KG1 (cell line): ENCODE data around the gene TMEM170B.

ENCODE experiments used
- DNase-seq: peaks from one replicate; lab custom pipeline; 2025; lab: John Stamatoyannopoulos, UW

The TMEM170B gene

DNA sequence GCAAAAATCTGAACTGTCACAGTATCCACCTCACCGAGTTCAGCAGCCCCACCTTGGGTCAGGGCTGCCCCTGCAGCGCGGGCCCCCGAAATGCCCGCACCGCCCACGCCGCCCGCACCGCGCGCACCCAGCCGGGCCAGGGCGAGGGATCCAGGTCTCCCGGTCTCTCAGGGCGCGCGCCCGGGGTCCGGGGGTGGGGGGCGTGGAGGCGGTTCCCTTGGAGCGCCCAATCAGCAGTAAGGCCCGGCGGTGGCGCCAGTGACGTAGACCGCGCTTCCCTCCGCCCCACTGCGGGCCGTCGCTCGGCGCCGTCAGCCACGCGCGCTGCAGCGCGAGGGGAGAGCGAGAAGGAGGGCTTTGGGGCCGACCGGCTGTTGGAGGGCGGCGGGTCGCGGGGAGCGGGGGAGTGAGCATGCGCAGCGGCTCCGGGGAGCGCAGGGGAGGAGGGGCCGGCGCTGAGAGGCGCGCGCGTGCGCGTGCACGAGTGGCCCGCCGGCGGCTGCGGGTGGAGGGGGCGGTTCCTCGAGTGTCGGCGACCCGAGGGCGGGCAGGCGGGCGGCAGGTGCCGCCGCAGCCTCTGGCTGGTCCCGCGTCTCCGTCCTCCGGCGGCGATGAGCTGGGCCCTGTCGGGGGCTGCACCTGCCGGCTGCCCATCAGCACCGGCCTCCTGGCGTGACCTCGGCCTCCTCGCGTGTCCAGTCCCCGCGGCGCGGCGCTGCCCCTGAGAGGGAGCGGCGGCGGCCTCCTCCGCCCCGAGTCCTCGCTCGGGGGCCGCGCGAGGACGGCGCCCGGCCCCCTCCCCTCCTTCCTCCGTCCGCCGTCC lies at the start of gene TMEM170B:
Gene TMEM170B, plus strand, starts transcription at position 521 of the 823 bp plus-strand sequence. CDS start 529 bp downstream, outside the sequence.
- peak; percentile 81 for DNase-seq

DNA sequence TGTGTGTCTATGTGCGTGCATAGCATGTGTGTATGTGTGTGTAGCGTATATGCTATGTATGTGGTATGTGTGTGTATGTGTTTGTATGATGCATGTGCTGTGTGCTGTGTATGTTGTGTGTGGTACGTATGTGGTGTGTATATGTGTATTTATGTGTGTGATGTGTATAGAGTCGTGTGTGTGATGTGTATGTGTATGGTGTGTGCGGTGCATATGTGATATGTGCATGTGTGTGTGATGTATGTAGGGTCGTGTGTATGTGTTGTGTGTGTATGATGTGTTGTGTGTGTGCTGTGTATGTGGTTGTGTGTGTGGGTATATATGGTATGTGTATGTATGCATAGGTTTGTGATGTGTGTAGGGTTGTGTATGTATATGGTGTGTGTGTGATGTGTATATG lies 46.6 kb upstream of the TMEM170B start:
- DNase-seq, result no peak

DNA sequence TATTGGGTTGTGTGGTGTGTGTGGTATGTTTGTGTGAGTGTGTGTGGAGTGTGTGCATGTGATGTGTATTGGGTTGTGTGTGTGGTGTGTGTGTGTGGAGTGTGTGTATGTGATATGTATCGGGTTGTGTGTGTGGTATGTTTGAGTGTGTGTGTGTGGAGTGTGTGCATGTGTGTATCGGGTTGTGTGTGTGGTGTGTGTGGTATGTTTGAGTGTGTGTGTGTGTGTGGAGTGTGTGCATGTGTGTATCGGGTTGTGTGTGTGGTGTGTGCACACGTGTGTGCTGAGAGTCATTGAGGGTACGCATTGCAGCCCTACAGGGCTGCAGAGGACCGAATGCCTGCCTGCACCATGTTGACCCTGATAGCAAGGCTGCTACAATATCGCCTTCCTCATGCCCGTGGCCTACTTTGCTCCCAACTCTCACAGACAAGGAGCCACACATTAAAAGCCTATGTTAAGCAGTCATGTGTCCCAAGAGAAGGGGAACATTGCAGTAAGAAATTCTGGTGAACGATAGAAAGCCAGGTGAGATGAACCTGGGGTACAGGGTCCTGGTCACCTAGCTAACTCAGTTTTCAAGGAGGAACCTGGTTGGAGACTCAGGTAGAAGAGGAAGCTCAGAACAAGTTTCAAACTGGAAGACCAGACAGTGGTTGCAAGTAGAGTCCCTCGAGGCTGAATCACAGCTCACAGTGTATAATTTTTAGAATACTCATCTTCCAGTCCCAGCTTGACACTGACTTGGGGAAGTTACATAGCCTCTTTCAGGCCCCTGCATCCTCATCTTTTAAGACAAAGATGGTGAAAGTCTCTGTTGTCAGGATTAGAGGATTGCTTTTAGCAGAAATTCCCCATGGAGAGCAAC lies 45.7 kb upstream of the TMEM170B start:
- no peak for DNase-seq

GRCh38 chr6:11492464-11493290 lies 44.9 kb upstream of the TMEM170B start:
- DNase-seq, result no peak

- DNase-seq, result no peak
These were observed 43.6 kb upstream of the TMEM170B start for GRCh38 chr6:11493974-11494373.

- no peak for DNase-seq
These were observed 42.6 kb upstream of the TMEM170B start for GRCh38 chr6:11494786-11495564.

DNA sequence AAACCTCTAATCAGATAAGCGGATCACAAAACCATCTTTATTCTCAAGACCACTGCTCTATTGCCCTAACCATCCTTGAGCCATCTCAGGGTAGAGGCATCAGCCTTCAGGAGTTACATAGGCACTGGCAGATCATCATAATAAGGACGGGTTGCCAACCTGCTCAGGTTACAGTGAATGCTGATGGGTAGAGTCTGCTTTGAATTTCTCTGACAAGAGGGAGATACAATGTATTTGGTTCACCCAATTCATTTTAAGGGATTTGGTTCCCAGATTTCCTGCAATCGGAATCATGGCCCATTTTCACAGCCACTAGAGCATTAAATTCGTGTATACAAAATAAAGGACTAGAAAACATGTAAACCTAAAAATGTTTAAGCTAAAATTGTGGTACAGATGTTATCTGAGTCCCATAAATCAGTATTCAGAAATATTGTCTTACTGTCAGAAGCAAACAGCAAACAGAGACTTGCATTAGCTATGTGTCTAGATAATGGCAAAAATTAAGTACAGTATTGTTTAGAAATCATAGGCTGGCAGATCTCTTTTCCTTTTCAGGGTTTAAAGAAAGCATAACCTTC lies 41.9 kb upstream of the TMEM170B start:
- no peak for DNase-seq

DNA sequence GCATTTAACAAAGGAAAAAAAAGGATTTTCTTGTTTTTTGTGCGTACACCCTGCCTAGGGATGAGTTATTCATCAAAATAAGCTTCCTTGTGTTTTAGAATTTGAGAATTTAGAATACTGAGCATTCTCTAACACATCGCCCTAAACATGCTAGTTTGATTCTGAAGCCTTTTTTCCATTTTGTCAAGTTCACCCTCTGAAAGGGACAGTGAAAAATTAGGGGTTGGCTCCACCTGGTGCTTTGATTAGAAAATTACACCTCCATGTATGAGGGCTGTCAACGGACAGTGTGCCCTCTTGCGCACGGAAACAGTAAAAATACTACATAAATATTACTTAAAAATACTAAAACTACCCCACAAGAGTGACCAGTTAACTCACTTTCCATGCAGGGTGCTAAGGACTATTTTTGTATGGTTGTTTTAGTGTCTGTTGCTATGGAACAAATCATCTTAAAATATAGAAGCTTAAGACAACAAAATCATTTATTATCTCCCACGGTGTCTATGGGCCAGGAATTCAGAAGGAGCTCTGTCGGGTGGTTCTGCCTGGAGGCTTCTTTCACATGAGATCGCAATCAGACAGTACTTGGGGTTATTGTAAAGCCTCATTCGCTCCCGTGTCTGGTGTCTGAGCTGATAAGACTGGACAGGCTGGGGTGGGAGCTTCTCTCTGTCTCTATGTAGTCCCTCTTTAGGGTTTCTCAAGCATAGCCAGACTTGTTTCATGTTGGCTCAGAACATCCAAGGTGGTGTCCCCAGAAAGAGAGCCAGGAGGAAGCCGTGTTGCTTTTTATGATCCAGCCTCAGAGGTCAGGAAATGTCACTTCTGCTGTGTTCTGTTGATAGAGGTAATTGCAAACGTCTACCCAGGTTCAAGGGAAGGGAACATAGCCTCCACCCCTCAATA lies 41.1 kb upstream of the TMEM170B start:
- peak; percentile 22 for DNase-seq

DNA sequence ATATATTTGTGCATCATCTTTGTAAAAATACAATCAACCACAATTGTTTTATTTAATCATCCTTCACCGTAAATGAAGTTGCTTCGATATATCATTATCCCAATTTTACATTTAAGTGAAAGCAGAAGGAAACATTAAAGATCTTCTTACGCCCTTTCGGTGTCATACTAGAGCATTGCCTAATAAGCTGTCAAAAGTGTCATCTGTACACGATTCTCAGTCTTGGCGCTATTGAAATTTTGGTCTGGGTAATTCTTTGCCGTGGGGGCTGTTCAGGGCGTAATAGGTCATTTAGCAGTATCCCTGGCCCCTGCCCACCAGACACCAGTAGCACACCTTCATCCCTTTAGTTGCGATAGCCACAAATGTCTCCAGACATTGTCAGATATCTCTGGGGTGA lies 40.4 kb upstream of the TMEM170B start:
- no peak for DNase-seq

DNA sequence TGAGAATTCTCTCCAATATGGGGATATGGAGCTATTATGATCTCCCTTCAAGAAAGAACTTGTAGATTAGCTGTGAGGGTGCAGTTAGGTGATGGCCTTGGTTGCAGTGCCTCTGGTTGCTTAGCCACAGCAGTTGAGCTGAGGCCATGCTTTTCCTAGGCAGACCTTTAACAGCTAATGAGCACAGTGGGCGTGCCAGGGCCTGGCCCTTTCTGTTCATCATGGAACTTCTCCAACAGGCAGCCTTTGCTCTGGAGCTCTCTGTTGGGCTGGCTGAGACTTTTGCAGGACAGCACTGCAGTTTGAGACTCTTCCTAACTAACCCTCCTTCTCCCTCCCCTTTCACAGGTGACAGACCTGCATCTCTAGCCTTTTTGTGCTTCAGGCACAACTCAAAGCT lies 39.7 kb upstream of the TMEM170B start:
- no peak for DNase-seq

DNA sequence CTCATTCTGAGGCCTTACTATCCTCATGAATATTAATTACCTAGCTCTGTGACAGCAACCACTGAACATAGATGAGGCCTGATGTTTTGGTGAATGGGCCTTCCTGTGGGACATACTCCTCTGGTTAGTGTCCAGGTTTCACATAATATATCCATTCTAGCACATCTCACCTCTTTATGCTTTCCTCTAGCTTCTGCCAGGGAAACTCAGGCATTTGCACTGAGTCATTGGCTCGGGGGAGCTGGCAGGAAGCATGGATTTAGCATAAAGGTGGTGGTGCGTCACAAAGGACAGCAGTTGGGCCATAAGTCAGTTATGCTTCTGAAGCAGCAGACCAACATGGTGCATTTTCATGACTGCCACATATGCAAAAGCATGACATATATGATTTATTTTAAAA lies 37.5 kb upstream of the TMEM170B start:
- DNase-seq, result no peak

DNA sequence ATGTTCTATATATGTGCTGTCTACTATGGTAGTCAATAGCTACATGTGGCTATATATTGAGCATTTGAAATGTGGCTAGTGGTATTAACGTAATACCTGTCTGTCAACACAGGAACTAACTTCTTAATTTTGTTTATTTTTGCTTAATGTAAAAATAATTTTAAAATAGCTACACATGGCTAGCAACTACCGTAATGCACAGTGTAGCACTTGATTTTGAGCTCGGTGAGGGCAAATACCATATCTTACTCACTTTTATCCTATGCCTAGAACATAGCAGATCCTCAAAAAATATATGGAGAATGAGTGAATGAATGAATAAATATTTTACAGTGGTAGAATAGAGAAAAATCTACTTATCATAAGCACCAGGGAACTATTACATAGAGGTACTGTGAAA lies 28.1 kb upstream of the TMEM170B start:
- no peak for DNase-seq

GRCh38 chr6:11514672-11515071 lies 22.9 kb upstream of the TMEM170B start:
- no peak for DNase-seq

- DNase-seq, result no peak
These were observed 21.8 kb upstream of the TMEM170B start for GRCh38 chr6:11515763-11516162.

DNA sequence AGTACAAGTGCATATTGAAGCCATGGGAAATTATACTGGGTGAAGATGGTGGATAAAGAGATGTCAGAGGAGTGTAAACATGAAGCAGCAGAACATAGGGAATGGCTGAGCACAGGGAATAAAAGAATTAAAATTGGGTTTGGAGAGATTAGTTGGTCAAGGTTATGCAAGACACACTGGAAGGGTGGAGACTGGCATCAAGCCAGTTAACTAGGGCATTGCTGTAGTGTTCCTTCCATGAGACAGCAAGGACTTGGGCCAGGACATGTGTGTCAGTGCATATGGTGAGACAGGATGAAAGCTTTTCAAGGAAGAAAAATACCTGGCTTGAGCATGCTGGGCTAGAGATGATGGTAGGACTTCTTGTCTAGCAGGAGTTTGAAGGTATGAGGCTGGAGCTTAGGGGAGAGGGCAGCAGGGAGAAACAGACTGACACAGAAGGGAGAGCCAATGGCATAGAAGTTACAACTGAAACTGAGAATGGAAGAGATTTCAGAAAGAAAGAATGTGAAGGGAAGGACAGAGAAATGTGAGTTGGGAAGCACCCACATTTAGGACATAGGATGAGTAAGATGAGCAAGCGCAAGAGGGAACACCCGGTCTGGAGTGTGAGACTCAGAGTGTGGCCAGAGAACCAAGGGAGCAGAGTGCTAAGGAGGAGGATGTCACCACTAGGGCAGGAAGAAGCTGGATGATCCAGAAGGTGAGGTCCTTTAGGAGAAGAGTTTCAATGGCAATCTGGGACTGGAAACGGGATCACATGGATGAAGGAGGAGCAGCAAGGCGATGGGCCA lies 14.5 kb upstream of the TMEM170B start:
- DNase-seq, result no peak

DNA sequence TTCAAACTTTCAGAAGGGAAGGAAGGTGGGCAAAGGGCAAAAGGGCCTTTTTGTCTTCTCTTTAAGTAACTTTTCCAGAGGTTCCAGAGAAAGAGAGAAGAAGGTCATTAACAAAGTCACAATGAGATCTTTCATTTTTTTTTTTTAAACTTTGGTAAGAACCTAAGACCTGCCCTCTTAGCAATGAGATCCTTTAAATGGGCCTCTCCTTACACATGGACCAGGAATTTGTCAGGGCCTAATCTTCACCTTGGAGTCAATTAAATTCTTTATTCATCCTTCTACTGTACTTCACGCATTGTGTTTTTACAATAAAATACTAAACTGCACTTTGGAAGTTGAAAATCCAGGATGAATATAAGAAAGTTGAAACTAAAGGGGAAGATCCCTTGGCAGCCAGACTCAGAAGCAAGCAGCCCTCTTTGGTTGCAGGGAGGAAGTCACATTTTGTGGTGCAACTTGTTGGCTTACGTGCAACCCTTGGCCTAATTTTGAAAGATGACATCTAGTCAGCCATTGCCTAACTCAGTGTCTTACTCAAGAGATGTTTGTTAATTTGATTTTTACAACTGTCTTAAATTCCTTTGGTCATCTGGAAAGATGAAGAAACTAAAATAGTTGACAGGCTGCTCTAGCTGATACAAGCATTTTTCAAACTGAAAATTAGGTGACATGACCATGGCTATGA lies 11.9 kb upstream of the TMEM170B start:
- no peak for DNase-seq

DNA sequence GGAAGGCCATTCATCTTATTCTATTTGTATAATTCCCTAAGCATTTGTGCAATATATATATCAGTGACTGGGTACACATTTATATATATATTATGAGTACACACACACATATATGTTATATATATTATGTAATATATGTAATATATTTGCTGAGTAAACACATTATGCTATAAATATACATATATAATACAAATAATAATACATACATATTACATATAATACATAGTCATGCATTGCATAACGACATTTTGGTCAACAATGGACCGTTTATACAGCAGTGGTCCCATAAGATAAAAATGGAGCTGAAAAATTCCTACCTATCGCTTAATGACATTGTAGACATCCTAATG lies 11.4 kb upstream of the TMEM170B start:
- DNase-seq, result no peak

DNA sequence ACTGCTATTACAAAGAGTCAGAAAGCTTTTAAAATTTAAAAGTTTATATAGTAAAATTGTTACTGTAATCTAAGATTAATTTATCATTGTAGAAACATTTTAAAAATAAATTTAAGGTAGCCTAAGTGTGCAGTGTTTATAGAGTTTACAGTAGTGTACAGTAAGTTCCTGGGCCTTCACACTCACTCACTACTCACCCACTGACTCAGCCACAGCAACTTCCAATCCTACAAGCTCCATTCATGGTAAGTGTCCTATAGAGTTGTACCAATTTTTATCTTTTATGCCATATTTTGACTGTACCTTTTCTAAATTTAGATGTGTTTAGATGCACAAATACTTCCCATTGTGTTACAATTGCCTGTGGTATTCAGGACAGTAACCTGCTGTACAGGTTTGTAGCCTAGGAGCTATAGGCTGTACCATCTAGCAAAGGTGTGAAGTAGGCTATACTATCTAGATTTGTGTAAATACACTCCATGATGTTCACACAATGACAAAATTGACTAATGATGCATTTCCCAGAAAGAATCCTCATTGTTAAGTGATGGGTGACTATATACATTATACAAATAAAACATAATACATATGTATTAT lies 10.2 kb upstream of the TMEM170B start:
- no peak for DNase-seq
